Caco-2 (cell line): ENCODE results near the gene GBX2. TPM values are rescaled to one million over a fixed set of nuclear protein-coding genes. Genes with fewer than 3 reads are reported as not detected.
"Not testable (repeated sequence)": the region's sequence is repeated elsewhere in the genome, so short reads cannot be mapped to it uniquely, and the experiment has no call there.

Experiments used
- BruUV-seq: library from RNA; stranded (reverse); fragments of 400-500 nt; replicated peaks from 2 replicates; lab custom pipeline; 2021; lab: Mats Ljungman, UMichigan
- CTCF ChIA-PET: fragments of 300-600 bp; sonication (Branson Sonifier 250); formaldehyde crosslinking; loops from one replicate; lab custom pipeline; 2022; ENCODE audit warnings: antibody characterized with exemption; lab: Charles Lee
- POLR2A ChIA-PET: fragments of 300-600 bp; sonication (Branson Sonifier 250); formaldehyde crosslinking; loops from one replicate; lab custom pipeline; 2022; ENCODE audit warnings: antibody characterized with exemption; lab: Charles Lee
- DNase-seq, 2 experiments: peaks; one replicate each; pipeline versions ENCODE4 v3.0.0 to v3.0.0-alpha.2; 2020 to 2022
- H3K27me3 ChIP-seq: replicated peaks from 2 replicates; pipeline ENCODE4 v1.6.0; 2011; ENCODE audit warnings: low read length; ENCODE audit not compliant: control insufficient read depth, insufficient read depth
- H3K36me3 ChIP-seq: 2 replicates; pipeline ENCODE4 v1.5.1; 2011; ENCODE audit warnings: low read length; ENCODE audit not compliant: control insufficient read depth, insufficient read depth
- H3K4me1 ChIP-seq: fragments of 250-450 bp; sonication (Bioruptor Pico); 2 replicates; pipeline ENCODE4 v1.5.1; 2020; ENCODE audit warnings: mild to moderate bottlenecking
- H3K4me3 ChIP-seq: 2 replicates; pipeline ENCODE4 v1.5.1; 2011; ENCODE audit warnings: low read depth, mild to moderate bottlenecking, control low read depth, low read length
- H3K9me3 ChIP-seq: fragments of 250-450 bp; sonication (Bioruptor Pico); 2 replicates; pipeline ENCODE4 v1.5.1; 2020; ENCODE audit warnings: mild to moderate bottlenecking, moderate library complexity
- H3K27ac Mint-ChIP-seq: one replicate; pipeline ENCODE4 v1.8.0; 2022; ENCODE audit warnings: mixed read lengths; ENCODE audit not compliant: unreplicated experiment
- H3K27me3 Mint-ChIP-seq: one replicate; pipeline ENCODE4 v1.8.0; 2022; ENCODE audit warnings: mixed read lengths; ENCODE audit not compliant: insufficient read depth, unreplicated experiment
- H3K36me3 Mint-ChIP-seq: one replicate; pipeline ENCODE4 v1.8.0; 2022; ENCODE audit warnings: mild to moderate bottlenecking, mixed read lengths; ENCODE audit not compliant: insufficient read depth, unreplicated experiment
- H3K4me1 Mint-ChIP-seq: one replicate; pipeline ENCODE4 v1.8.0; 2022; ENCODE audit warnings: low read depth, mixed read lengths; ENCODE audit not compliant: unreplicated experiment
- H3K4me3 Mint-ChIP-seq: one replicate; pipeline ENCODE4 v1.8.0; 2022; ENCODE audit warnings: mild to moderate bottlenecking, moderate library complexity, mixed read lengths; ENCODE audit not compliant: unreplicated experiment
- H3K9me3 Mint-ChIP-seq: one replicate; pipeline ENCODE4 v1.8.0; 2022; ENCODE audit warnings: mixed read lengths; ENCODE audit not compliant: unreplicated experiment
- intact Hi-C: fragments of 100-400 bp; cut with micrococcal nuclease; formaldehyde crosslinking; loops from one replicate; pipeline ENCODE4 v1.10.0; 2022; ENCODE audit not compliant: unreplicated experiment
- total RNA-seq: library from RNA; stranded (reverse); gene quantifications from 2 replicates; pipeline ENCODE4 v1.2.3, GENCODE V29; 2022
- TF ChIP-seq, protein P1 (sequence below), 2 experiments: fragments of 200-600 bp in 1 of 2; IDR thresholded peaks; 1 replicate in 1 of 2; 2 replicates in 1 of 2; pipeline versions ENCODE4 v1.5.1 to v1.8.0; 2011 to 2022; ENCODE audit warnings: antibody characterized with exemption in 1 of 2, control low read depth in 1 of 2, inconsistent platforms in 1 of 2, low read depth in 1 of 2, low read length in 1 of 2, mild to moderate bottlenecking in 1 of 2, moderate library complexity in 1 of 2; ENCODE audit not compliant: insufficient read depth in 1 of 2, severe bottlenecking in 1 of 2, unreplicated experiment in 1 of 2

Gene GBX2
- total RNA-seq, 1 experiment from 2014 or later = 2.1 TPM

GRCh38 chr2:236146436-236146835 is 21.8 kb downstream of the GBX2 start:
- no peaks in the 10 kb centered on the region for H3K9me3 Mint-ChIP-seq
- intact Hi-C loops = no loop called here
- TF ChIP-seq, protein P1, sequence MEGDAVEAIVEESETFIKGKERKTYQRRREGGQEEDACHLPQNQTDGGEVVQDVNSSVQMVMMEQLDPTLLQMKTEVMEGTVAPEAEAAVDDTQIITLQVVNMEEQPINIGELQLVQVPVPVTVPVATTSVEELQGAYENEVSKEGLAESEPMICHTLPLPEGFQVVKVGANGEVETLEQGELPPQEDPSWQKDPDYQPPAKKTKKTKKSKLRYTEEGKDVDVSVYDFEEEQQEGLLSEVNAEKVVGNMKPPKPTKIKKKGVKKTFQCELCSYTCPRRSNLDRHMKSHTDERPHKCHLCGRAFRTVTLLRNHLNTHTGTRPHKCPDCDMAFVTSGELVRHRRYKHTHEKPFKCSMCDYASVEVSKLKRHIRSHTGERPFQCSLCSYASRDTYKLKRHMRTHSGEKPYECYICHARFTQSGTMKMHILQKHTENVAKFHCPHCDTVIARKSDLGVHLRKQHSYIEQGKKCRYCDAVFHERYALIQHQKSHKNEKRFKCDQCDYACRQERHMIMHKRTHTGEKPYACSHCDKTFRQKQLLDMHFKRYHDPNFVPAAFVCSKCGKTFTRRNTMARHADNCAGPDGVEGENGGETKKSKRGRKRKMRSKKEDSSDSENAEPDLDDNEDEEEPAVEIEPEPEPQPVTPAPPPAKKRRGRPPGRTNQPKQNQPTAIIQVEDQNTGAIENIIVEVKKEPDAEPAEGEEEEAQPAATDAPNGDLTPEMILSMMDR (IDR thresholded peaks at IDR 0.05; ENCODE audit: insufficient read depth in 1 of 2, low read depth in 1 of 2, low read length in 1 of 2, severe bottlenecking in 1 of 2, unreplicated experiment in 1 of 2) = no peak
- no peaks in the 10 kb centered on the region for H3K4me1 ChIP-seq
- DNase-seq = no peak
- no TSS peak for BruUV-seq
- no peak overlapping the region for H3K4me3 Mint-ChIP-seq
- H3K9me3 ChIP-seq = no peaks in the 10 kb centered on the region
- H3K36me3 ChIP-seq = no peaks in the 10 kb centered on the region
- POLR2A ChIA-PET = no interaction called here
- no peak overlapping the region for H3K4me3 ChIP-seq
- H3K4me1 Mint-ChIP-seq = no peaks in the 10 kb centered on the region
- no peaks in the 10 kb centered on the region for H3K27me3 Mint-ChIP-seq
- H3K36me3 Mint-ChIP-seq = no peaks in the 10 kb centered on the region
- no peak overlapping the region for H3K27ac Mint-ChIP-seq
- H3K27me3 ChIP-seq = no peaks in the 10 kb centered on the region
- CTCF ChIA-PET = interaction anchor here (0.6 kb wide), 1 partner anchor 11 kb away, joined by 7 read pairs; no protein-coding TSS in a partner anchor

DNA sequence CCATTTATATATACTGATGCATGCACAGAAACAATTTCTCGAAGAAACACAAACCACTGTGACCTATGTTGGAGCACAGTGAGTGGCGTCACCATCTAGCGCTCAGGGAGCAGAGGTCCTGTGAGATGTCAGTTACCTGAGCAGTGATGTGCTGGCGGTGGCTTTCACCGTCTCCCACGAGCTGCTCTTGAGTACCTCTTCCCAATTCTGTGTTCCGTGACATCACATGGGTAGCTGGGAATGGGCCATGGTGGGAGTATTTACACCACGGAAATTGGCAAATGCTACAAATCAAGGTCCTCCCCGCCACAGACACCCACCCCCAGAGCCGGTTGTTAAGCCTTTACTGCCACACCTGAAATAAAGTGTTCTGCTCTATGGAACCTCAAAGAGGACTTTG is 24.4 kb downstream of the GBX2 start:
- intact Hi-C loops = no loop called here
- no peak for DNase-seq
- ChIA-PET POLR2A (no interaction called here), CTCF (interaction anchor here (0.6 kb wide), 1 partner anchor 1809 kb away, joined by 3 read pairs; no protein-coding TSS in a partner anchor)
- no peak overlapping the region for H3K4me3 Mint-ChIP-seq
- no peaks in the 10 kb centered on the region for H3K27me3 Mint-ChIP-seq
- H3K27ac Mint-ChIP-seq = no peak overlapping the region
- no peaks in the 10 kb centered on the region for H3K4me1 Mint-ChIP-seq
- no peaks in the 10 kb centered on the region for H3K9me3 Mint-ChIP-seq
- Histone ChIP-seq H3K36me3 (no peaks in the 10 kb centered on the region), H3K27me3 (no peaks in the 10 kb centered on the region), H3K9me3 (no peaks in the 10 kb centered on the region), H3K4me3 (no peak overlapping the region), H3K4me1 (no peaks in the 10 kb centered on the region)
- BruUV-seq = no TSS peak
- peaks cover 3% of the 10 kb centered on the region for H3K36me3 Mint-ChIP-seq
- TF ChIP-seq, protein P1 (IDR thresholded peaks at IDR 0.05; ENCODE audit: insufficient read depth in 1 of 2, low read depth in 1 of 2, low read length in 1 of 2, severe bottlenecking in 1 of 2, unreplicated experiment in 1 of 2) = no peak

DNA sequence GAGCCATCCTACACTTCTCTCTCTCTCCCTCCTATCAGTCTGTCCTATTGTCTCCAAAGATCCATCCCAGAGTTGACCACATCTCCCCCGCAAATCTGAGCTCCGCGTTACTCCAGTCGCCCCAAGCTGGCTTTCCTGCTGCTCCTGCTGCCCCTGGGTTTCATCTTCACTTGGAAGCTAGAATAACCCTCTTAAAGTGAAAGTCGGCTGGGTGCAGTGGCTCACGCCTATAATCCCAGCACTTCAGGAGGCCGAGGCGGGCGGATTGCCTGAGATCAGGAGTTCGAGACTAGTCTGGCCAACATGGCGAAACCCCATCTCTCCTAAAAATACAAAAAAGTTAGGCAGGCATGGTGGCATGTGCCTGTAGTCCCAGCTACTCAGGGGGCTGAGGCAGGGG is 26.6 kb downstream of the GBX2 start:
- H3K27me3 ChIP-seq, H3K27me3 Mint-ChIP-seq, H3K4me1 ChIP-seq, CTCF ChIA-PET, DNase-seq, POLR2A ChIA-PET, H3K36me3 ChIP-seq, H3K4me3 Mint-ChIP-seq, BruUV-seq, H3K4me3 ChIP-seq, intact Hi-C loops, H3K27ac Mint-ChIP-seq, H3K9me3 ChIP-seq, H3K9me3 Mint-ChIP-seq, H3K4me1 Mint-ChIP-seq, H3K36me3 Mint-ChIP-seq: not testable (repeated sequence)

GRCh38 chr2:236137066-236137465 is 31.1 kb downstream of the GBX2 start:
- Histone ChIP-seq H3K4me3 (no peak overlapping the region), H3K9me3 (no peaks in the 10 kb centered on the region), H3K4me1 (no peaks in the 10 kb centered on the region), H3K27me3 (no peaks in the 10 kb centered on the region), H3K36me3 (no peaks in the 10 kb centered on the region)
- Mint-ChIP-seq H3K27ac (no peak overlapping the region), H3K4me1 (no peaks in the 10 kb centered on the region), H3K27me3 (no peaks in the 10 kb centered on the region), H3K36me3 (peaks cover 5% of the 10 kb centered on the region), H3K4me3 (no peak overlapping the region), H3K9me3 (no peaks in the 10 kb centered on the region)
- BruUV-seq = no TSS peak
- DNase-seq = no peak
- CTCF ChIA-PET = no interaction called here
- TF ChIP-seq, protein P1 (IDR thresholded peaks at IDR 0.05; ENCODE audit: insufficient read depth in 1 of 2, low read depth in 1 of 2, low read length in 1 of 2, severe bottlenecking in 1 of 2, unreplicated experiment in 1 of 2) = no peak
- intact Hi-C loops = no loop called here
- POLR2A ChIA-PET = no interaction called here
